Measurements from ENCODE around the gene MAGOHB. TPM values are rescaled to one million over a fixed set of nuclear protein-coding genes. Genes with fewer than 3 reads are reported as not detected.
A peak's percentile ranks its signal among the peaks of the same experiment; 100 is the strongest.

The MAGOHB gene
- total RNA-seq, 4 donors from 2014 or later = 10.2 to 29.7 (median 11.8) TPM

DNA sequence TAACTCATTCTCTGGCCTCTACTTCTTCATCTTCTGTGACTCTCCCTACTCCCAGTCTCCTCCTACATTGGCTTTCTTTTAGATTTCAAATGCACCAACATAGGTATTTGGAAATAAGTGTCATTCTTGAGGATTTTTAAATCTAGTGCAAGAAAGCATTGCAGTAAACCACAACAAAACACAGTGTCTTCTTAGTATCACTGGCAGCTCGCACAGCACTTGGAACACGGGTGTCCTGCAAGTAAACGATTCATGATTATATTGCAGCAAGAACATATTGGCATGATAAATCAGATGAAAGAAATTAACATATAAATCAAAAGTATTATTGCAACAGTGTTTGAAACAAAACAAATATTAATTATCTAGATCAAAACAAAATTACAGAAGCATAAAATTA lies 45.6 kb downstream of the MAGOHB start:
- WGBS, 2 donors (ENCODE audit: low coverage in 1 of 2) = 62 to 78% methylated on average over 3 of the region's 3 CpGs
- Histone ChIP-seq H3K4me3 (no peak overlapping the region), H3K36me3 (no peaks in the 10 kb centered on the region), H3K4me1 (no peaks in the 10 kb centered on the region), H3K9me3 (no peaks in the 10 kb centered on the region), H3K27ac (no peak overlapping the region), H3K27me3 (peaks cover 5% of the 10 kb centered on the region)
- no peak for ATAC-seq
- no peak for TF ChIP-seq POLR2A (IDR thresholded peaks at IDR 0.05)
- TF ChIP-seq POLR2AphosphoS5 (IDR thresholded peaks at IDR 0.05) = no peak
- TF ChIP-seq, protein P1, sequence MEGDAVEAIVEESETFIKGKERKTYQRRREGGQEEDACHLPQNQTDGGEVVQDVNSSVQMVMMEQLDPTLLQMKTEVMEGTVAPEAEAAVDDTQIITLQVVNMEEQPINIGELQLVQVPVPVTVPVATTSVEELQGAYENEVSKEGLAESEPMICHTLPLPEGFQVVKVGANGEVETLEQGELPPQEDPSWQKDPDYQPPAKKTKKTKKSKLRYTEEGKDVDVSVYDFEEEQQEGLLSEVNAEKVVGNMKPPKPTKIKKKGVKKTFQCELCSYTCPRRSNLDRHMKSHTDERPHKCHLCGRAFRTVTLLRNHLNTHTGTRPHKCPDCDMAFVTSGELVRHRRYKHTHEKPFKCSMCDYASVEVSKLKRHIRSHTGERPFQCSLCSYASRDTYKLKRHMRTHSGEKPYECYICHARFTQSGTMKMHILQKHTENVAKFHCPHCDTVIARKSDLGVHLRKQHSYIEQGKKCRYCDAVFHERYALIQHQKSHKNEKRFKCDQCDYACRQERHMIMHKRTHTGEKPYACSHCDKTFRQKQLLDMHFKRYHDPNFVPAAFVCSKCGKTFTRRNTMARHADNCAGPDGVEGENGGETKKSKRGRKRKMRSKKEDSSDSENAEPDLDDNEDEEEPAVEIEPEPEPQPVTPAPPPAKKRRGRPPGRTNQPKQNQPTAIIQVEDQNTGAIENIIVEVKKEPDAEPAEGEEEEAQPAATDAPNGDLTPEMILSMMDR (IDR thresholded peaks at IDR 0.05) = no peak
- no peak for TF ChIP-seq EP300 (IDR thresholded peaks at IDR 0.05)

DNA sequence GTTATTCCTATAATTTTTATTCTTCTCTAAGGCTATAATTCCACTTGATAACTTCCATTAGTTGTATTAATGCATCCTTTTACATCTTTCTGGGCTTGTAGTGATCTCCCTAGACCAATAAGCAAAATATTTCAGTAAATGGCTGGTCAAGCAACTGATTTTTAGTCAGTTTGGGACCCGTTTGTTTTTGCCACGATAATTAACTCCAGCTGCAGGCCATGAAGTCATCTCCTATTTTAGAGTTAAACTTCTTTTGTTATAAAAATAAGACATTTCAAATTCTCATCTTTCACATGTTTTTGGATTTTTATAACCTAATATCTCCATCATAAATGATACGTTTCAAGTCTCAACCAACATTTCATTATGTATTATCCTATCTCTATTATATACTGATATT lies 49.4 kb downstream of the MAGOHB start:
- whole genome bisulfite sequencing, 2 donors (ENCODE audit: low coverage in 1 of 2) = 40 to 50% methylated on average over 3 of the region's 3 CpGs
- Histone ChIP-seq H3K4me1 (no peaks in the 10 kb centered on the region), H3K27ac (no peak overlapping the region), H3K9me3 (no peaks in the 10 kb centered on the region), H3K4me3 (no peak overlapping the region), H3K36me3 (no peaks in the 10 kb centered on the region), H3K27me3 (peaks cover 5% of the 10 kb centered on the region)
- no peak for ATAC-seq
- no peak for TF ChIP-seq POLR2A (IDR thresholded peaks at IDR 0.05)

DNA sequence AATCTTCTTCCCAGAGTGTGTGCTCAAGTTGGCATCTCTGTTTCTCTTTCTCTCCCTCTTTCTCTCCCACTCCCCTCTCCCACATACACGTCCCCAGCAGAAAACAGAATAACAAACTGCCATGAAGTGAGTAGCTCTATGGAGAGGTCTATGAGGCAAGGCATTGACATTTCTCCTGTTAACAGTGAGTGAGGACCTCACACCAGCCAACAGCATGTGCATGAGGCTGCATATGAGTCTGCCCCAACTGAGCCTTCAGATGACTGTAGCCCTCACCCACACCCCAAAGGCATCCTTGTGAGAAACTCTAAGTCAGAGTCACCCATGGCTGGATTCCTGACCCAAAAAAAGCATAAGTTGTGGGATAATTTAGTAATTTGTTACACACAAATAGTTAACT lies 50.4 kb downstream of the MAGOHB start:
- peak; percentile 19 for ATAC-seq
- WGBS, 2 donors (ENCODE audit: low coverage in 1 of 2) = no CpG with 5 or more reads among the region's 1 CpG
- Histone ChIP-seq H3K9me3 (no peaks in the 10 kb centered on the region), H3K4me1 (no peaks in the 10 kb centered on the region), H3K27ac (no peak overlapping the region), H3K27me3 (no peaks in the 10 kb centered on the region), H3K36me3 (no peaks in the 10 kb centered on the region), H3K4me3 (no peak overlapping the region)
- no peak for TF ChIP-seq EP300 (IDR thresholded peaks at IDR 0.05)
- no peak for TF ChIP-seq POLR2A (IDR thresholded peaks at IDR 0.05)

DNA sequence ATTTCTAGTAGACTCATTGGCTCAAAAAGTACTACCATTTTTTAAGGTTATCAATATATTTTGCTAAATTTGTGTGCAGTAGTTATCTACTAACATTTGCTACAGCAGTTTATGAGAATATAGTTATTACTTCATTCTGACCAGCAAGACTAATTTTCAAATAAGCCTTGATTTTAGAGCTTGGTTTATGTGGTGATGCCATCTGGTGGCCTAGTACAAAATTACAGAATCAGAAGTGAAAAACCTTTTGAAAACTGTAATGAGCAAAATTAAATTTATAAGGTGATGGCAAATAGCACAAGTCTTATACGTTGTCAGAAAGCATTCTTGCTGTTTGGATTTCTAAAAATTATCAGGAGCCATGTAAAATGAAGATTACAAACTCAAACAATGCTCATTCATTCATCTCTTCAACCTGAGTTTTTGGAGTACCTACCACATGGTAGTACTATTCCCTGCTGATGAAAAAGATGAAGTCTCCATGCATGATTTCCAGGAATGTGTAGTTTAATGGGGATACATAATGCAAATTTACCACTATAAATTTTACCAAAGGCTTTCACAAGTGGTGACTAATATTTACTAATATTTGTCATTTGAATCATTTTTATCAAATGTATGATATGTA lies 51.0 kb downstream of the MAGOHB start:
- Histone ChIP-seq H3K27ac (no peak overlapping the region), H3K27me3 (no peaks in the 10 kb centered on the region), H3K4me1 (no peaks in the 10 kb centered on the region), H3K4me3 (no peak overlapping the region), H3K9me3 (no peaks in the 10 kb centered on the region), H3K36me3 (no peaks in the 10 kb centered on the region)
- TF ChIP-seq POLR2AphosphoS5 (IDR thresholded peaks at IDR 0.05) = no peak
- TF ChIP-seq, protein P1 (IDR thresholded peaks at IDR 0.05) = peak; percentile 57 to 76 (median 71)
- ATAC-seq = no peak
- WGBS, 2 donors (ENCODE audit: low coverage in 1 of 2) = 0% methylated on average over 1 of the region's 1 CpG

DNA sequence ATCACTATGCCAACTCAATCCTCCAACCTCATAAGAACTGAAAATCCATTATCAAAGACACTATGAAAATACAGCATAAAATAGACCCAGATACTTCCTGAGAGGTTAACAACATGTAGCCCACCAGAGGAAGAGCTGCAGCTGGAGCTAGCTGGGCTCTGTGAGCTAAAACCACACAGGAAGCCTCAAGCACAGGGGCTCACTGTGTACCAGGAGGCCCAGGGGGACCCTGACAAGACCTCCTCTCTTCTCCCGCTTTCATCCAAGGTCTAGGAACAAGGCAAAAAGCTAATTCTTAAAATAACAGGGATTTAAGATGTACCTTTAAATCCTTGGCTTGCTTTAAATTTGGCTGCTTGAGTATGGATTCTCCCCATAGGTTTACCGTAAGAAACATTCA lies 54.2 kb downstream of the MAGOHB start:
- H3K9me3 ChIP-seq = no peaks in the 10 kb centered on the region
- TF ChIP-seq, protein P1 (IDR thresholded peaks at IDR 0.05) = no peak
- TF ChIP-seq POLR2A (IDR thresholded peaks at IDR 0.05) = no peak
- no peak for TF ChIP-seq EP300 (IDR thresholded peaks at IDR 0.05)
- TF ChIP-seq POLR2AphosphoS5 (IDR thresholded peaks at IDR 0.05) = no peak
- H3K27ac ChIP-seq = no peak overlapping the region
- H3K27me3 ChIP-seq = no peaks in the 10 kb centered on the region
- no peak overlapping the region for H3K4me3 ChIP-seq
- H3K4me1 ChIP-seq = no peaks in the 10 kb centered on the region
- no peaks in the 10 kb centered on the region for H3K36me3 ChIP-seq
- ATAC-seq = no peak
- WGBS, 2 donors (ENCODE audit: low coverage in 1 of 2) = 58 to 70% methylated on average over 2 of the region's 2 CpGs

DNA sequence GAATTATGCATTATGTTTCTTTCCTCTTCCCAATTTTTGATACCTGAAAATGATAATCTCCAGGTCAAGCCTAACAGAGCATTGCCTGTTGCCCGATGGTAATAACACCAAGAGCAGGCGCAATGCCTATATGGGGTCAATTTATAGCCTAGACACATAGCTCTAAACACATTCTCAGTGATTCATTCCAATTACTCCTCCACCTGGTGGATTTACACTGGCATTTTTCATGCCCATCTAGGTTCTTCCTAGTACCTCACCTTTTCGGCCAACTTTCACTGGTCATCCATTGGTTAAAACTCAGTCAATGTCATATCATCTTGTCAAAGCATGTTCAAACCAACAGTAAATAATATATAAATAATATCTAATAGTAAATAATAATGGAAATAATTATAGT lies 54.6 kb downstream of the MAGOHB start:
- Histone ChIP-seq H3K4me3 (no peak overlapping the region), H3K4me1 (no peaks in the 10 kb centered on the region), H3K9me3 (no peaks in the 10 kb centered on the region), H3K27ac (no peak overlapping the region), H3K36me3 (no peaks in the 10 kb centered on the region), H3K27me3 (no peaks in the 10 kb centered on the region)
- TF ChIP-seq POLR2A (IDR thresholded peaks at IDR 0.05) (no peak), EP300 (IDR thresholded peaks at IDR 0.05) (no peak), POLR2AphosphoS5 (IDR thresholded peaks at IDR 0.05) (no peak)
- TF ChIP-seq, protein P1 (IDR thresholded peaks at IDR 0.05) = no peak
- no peak for ATAC-seq
- WGBS, 2 donors (ENCODE audit: low coverage in 1 of 2) = 96 to 100% methylated on average over 3 of the region's 3 CpGs

Data from gastroesophageal sphincter (tissue), 4 donors.